ENCODE results near the gene CHDH. TPM values are rescaled to one million over a fixed set of nuclear protein-coding genes. Genes with fewer than 3 reads are reported as not detected.

CHDH gene
- polyA plus RNA-seq, 1 donor (not counting 4 experiments of a cell fraction or from before 2014, with no cell fraction given): not detected

DNA sequence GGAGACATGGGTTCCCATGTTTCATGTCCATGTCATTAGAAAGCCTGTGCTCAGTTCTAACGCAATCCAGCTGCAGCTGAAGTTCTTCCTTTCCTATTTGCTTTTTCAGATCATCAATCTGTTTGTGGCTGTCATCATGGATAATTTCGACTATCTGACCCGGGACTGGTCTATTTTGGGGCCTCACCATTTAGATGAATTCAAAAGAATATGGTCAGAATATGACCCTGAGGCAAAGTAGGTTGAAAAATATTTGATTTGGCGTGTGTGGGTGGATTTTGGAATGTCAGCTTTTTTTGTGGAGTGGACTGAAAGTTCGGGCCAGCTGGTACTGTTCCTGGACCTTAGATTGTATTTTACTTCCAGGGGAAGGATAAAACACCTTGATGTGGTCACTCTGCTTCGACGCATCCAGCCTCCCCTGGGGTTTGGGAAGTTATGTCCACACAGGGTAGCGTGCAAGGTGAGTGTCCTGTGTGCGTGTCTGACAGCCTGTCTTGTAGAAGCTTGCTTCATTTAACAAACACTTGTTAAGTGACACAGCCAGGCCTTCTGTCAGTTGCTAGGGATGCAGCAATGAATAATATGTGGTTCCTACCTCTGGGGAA lies 69.6 kb downstream of the CHDH start:
- FAIRE-seq: no peak
- Histone ChIP-seq H3K4me2 (ENCODE audit: control insufficient read depth, extremely low read depth, insufficient read depth, low read depth, low read length) (no peak overlapping the region), H3K4me3 (ENCODE audit: control insufficient read depth in 2 of 3, extremely low read depth in 1 of 3, insufficient read depth in 2 of 3, low read depth in 1 of 3, low read length in 3 of 3) (no peak overlapping the region), H3K36me3 (ENCODE audit: control insufficient read depth in 2 of 2, extremely low read depth in 1 of 2, insufficient read depth in 2 of 2, low read length in 2 of 2) (no peaks in the 10 kb centered on the region), H3K79me2 (ENCODE audit: control insufficient read depth, insufficient read depth, low read length) (no peaks in the 10 kb centered on the region), H3K9me3 (ENCODE audit: control insufficient read depth, low read depth, low read length) (no peaks in the 10 kb centered on the region), H4K20me1 (ENCODE audit: control insufficient read depth, extremely low read depth, insufficient read depth, low read length) (no peaks in the 10 kb centered on the region), H3K9me1 (ENCODE audit: control insufficient read depth, extremely low read depth, insufficient read depth, low read length) (no peaks in the 10 kb centered on the region), H3K4me1 (ENCODE audit: control insufficient read depth, extremely low read depth, insufficient read depth, low read length) (no peaks in the 10 kb centered on the region), H2AFZ (ENCODE audit: control insufficient read depth, low read length) (no peak overlapping the region), H3K27me3 (ENCODE audit: control insufficient read depth, extremely low read depth, insufficient read depth, low read length) (no peaks in the 10 kb centered on the region), H3K9ac (ENCODE audit: control insufficient read depth, extremely low read depth, insufficient read depth, low read length) (no peak overlapping the region), H3K27ac (ENCODE audit: control insufficient read depth, insufficient read depth, low read length) (no peak overlapping the region)
- no peak for TF ChIP-seq EZH2 (IDR thresholded peaks at IDR 0.05; ENCODE audit: low read length)
- TF ChIP-seq, protein P1, sequence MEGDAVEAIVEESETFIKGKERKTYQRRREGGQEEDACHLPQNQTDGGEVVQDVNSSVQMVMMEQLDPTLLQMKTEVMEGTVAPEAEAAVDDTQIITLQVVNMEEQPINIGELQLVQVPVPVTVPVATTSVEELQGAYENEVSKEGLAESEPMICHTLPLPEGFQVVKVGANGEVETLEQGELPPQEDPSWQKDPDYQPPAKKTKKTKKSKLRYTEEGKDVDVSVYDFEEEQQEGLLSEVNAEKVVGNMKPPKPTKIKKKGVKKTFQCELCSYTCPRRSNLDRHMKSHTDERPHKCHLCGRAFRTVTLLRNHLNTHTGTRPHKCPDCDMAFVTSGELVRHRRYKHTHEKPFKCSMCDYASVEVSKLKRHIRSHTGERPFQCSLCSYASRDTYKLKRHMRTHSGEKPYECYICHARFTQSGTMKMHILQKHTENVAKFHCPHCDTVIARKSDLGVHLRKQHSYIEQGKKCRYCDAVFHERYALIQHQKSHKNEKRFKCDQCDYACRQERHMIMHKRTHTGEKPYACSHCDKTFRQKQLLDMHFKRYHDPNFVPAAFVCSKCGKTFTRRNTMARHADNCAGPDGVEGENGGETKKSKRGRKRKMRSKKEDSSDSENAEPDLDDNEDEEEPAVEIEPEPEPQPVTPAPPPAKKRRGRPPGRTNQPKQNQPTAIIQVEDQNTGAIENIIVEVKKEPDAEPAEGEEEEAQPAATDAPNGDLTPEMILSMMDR (optimal IDR thresholded peaks at IDR 0.05 in 1 of 3, IDR thresholded peaks at IDR 0.05 in 1 of 3, conservative IDR thresholded peaks at IDR 0.05 in 1 of 3; ENCODE audit: extremely low read depth in 1 of 3, insufficient read depth in 2 of 3, low read length in 3 of 3): no peak
- dilution Hi-C loops (cut with MboI; ENCODE audit: extremely low pct_ligation_motif_present, low sequenced_read_pairs): no loop called here
- DNase-seq (ENCODE audit: low read depth, low spot score): no peak

- FAIRE-seq: no peak
- no peaks in the 10 kb centered on the region for H4K20me1 ChIP-seq (ENCODE audit: control insufficient read depth, extremely low read depth, insufficient read depth, low read length)
- H3K4me2 ChIP-seq (ENCODE audit: control insufficient read depth, extremely low read depth, insufficient read depth, low read depth, low read length): no peak overlapping the region
- H3K9me3 ChIP-seq (ENCODE audit: control insufficient read depth, low read depth, low read length): no peaks in the 10 kb centered on the region
- no peak overlapping the region for H3K4me3 ChIP-seq (ENCODE audit: control insufficient read depth in 2 of 3, extremely low read depth in 1 of 3, insufficient read depth in 2 of 3, low read depth in 1 of 3, low read length in 3 of 3)
- H2AFZ ChIP-seq (ENCODE audit: control insufficient read depth, low read length): no peak overlapping the region
- dilution Hi-C loops (cut with MboI; ENCODE audit: extremely low pct_ligation_motif_present, low sequenced_read_pairs): no loop called here
- TF ChIP-seq EZH2 (IDR thresholded peaks at IDR 0.05; ENCODE audit: low read length): no peak
- TF ChIP-seq, protein P1 (optimal IDR thresholded peaks at IDR 0.05 in 1 of 3, IDR thresholded peaks at IDR 0.05 in 1 of 3, conservative IDR thresholded peaks at IDR 0.05 in 1 of 3; ENCODE audit: extremely low read depth in 1 of 3, insufficient read depth in 2 of 3, low read length in 3 of 3): no peak
- H3K36me3 ChIP-seq (ENCODE audit: control insufficient read depth in 2 of 2, extremely low read depth in 1 of 2, insufficient read depth in 2 of 2, low read length in 2 of 2): no peaks in the 10 kb centered on the region
- H3K9ac ChIP-seq (ENCODE audit: control insufficient read depth, extremely low read depth, insufficient read depth, low read length): no peak overlapping the region
- H3K27ac ChIP-seq (ENCODE audit: control insufficient read depth, insufficient read depth, low read length): no peak overlapping the region
- no peaks in the 10 kb centered on the region for H3K27me3 ChIP-seq (ENCODE audit: control insufficient read depth, extremely low read depth, insufficient read depth, low read length)
- no peaks in the 10 kb centered on the region for H3K79me2 ChIP-seq (ENCODE audit: control insufficient read depth, insufficient read depth, low read length)
- no peak for DNase-seq (ENCODE audit: low read depth, low spot score)
- no peaks in the 10 kb centered on the region for H3K4me1 ChIP-seq (ENCODE audit: control insufficient read depth, extremely low read depth, insufficient read depth, low read length)
- no peaks in the 10 kb centered on the region for H3K9me1 ChIP-seq (ENCODE audit: control insufficient read depth, extremely low read depth, insufficient read depth, low read length)
These were observed 70.4 kb downstream of the CHDH start for GRCh38 chr3:53775834-53776251.

Measured in keratinocyte (primary cell).